PC-3 (cell line): ENCODE data around the gene KLF16. TPM values are rescaled to one million over a fixed set of nuclear protein-coding genes. Genes with fewer than 3 reads are reported as not detected.

Experiments used
- ATAC-seq: fragments of 200-7000 bp; cut with Tn5 transposase; 2 replicates; pipeline ENCODE4 v1.9.1; 2020; ENCODE audit warnings: mild to moderate bottlenecking, moderate library complexity
- BruUV-seq: library from RNA; stranded (reverse); fragments of 400-500 nt; replicated peaks from 2 replicates; lab custom pipeline; 2021; lab: Mats Ljungman, UMichigan
- CTCF ChIA-PET: fragments of 300-600 bp; sonication (Branson Sonifier 250); formaldehyde crosslinking; loops from one replicate; lab custom pipeline; 2022; ENCODE audit warnings: antibody characterized with exemption; lab: Charles Lee
- POLR2A ChIA-PET: fragments of 300-600 bp; sonication (Branson Sonifier 250); formaldehyde crosslinking; loops from one replicate; lab custom pipeline; 2022; ENCODE audit warnings: antibody characterized with exemption; ENCODE audit not compliant: unreplicated experiment; lab: Charles Lee
- DNase-seq: peaks from one replicate; pipeline ENCODE4 v3.0.0-alpha.2; 2015
- H2AFZ ChIP-seq: fragments of 300-600 bp; sonication (generic); 2 replicates; pipeline ENCODE4 v1.6.0; 2016; ENCODE audit warnings: antibody characterized with exemption, low read length
- H3F3A ChIP-seq: fragments of 300-600 bp; sonication (generic); one replicate; pipeline ENCODE4 v1.6.0; 2017; ENCODE audit warnings: antibody characterized with exemption, low read length, control low read depth, mild to moderate bottlenecking; ENCODE audit not compliant: unreplicated experiment
- H3K27ac ChIP-seq: fragments of 300-600 bp; sonication (generic); 2 replicates; pipeline ENCODE4 v1.5.1; 2016; ENCODE audit warnings: mild to moderate bottlenecking, low read length
- H3K27me3 ChIP-seq: fragments of 300-600 bp; sonication (generic); 2 replicates; pipeline ENCODE4 v1.6.1; 2016; ENCODE audit warnings: low read length, mixed read lengths
- H3K36me3 ChIP-seq: fragments of 300-600 bp; sonication (generic); 2 replicates; pipeline ENCODE4 v1.6.1; 2016; ENCODE audit warnings: low read depth, mixed run types, low read length, mixed read lengths
- H3K4me1 ChIP-seq: fragments of 300-600 bp; sonication (generic); 2 replicates; pipeline ENCODE4 v1.5.1; 2016; ENCODE audit warnings: low read length; ENCODE audit not compliant: insufficient read depth
- H3K4me2 ChIP-seq: fragments of 300-600 bp; sonication (generic); 2 replicates; pipeline ENCODE4 v1.6.0; 2016; ENCODE audit warnings: low read length
- H3K4me3 ChIP-seq: fragments of 300-600 bp; sonication (generic); 2 replicates; pipeline ENCODE4 v1.5.1; 2016; ENCODE audit warnings: mild to moderate bottlenecking, low read length, mixed read lengths
- H3K79me2 ChIP-seq: fragments of 300-600 bp; sonication (generic); 2 replicates; pipeline ENCODE4 v1.6.1; 2017; ENCODE audit warnings: low read length, mixed read lengths
- H3K9ac ChIP-seq: fragments of 300-600 bp; sonication (generic); 2 replicates; pipeline ENCODE4 v1.6.0; 2016; ENCODE audit warnings: mild to moderate bottlenecking, low read length
- H3K9me2 ChIP-seq: fragments of 300-600 bp; sonication (generic); replicated peaks from 2 replicates; pipeline ENCODE4 v1.6.1; 2016; ENCODE audit warnings: mixed run types, low read length, mixed read lengths
- H3K9me3 ChIP-seq: fragments of 300-600 bp; sonication (generic); 2 replicates; pipeline ENCODE4 v1.6.1; 2016; ENCODE audit warnings: low read length, mixed read lengths
- H4K20me1 ChIP-seq: fragments of 300-600 bp; sonication (generic); 2 replicates; pipeline ENCODE4 v1.6.1; 2016; ENCODE audit warnings: low read length, mixed read lengths
- EZH2 ChIP-seq: fragments of 300-600 bp; sonication (generic); IDR thresholded peaks from one replicate; pipeline ENCODE4 v1.6.1; 2017; ENCODE audit warnings: antibody characterized with exemption, mild to moderate bottlenecking, low read length; ENCODE audit not compliant: unreplicated experiment
- EZH2phosphoT487 ChIP-seq: fragments of 300-600 bp; sonication (generic); IDR thresholded peaks from 2 replicates; pipeline ENCODE4 v1.6.1; 2018; ENCODE audit warnings: mild to moderate bottlenecking, antibody characterized with exemption, low read length, borderline replicate concordance
- intact Hi-C: fragments of 100-400 bp; cut with micrococcal nuclease; formaldehyde crosslinking; loops from 2 replicates; pipeline ENCODE4 v1.9.0; 2023
- microRNA-seq: library from miRNA; unstranded; fragments of <30 nt; microRNA quantifications from one replicate; pipeline ENCODE4 v1.1.0, GENCODE V29; 2020; ENCODE audit not compliant: unreplicated experiment
- total RNA-seq: library from RNA; depleted of rRNA; stranded (reverse); fragments of >200 nt; gene quantifications from 2 replicates; pipeline ENCODE4 v1.2.3, GENCODE V29; 2014; rRNA removed
- TF ChIP-seq, protein P1 (sequence below): fragments of 300-600 bp; sonication (generic); conservative IDR thresholded peaks from 2 replicates; pipeline ENCODE4 v1.5.1; 2017; ENCODE audit warnings: antibody characterized with exemption, low read depth, mild to moderate bottlenecking, low read length

The KLF16 gene
- total RNA-seq, 1 experiment from 2014 or later: 15.1 TPM

- TF ChIP-seq, protein P1, sequence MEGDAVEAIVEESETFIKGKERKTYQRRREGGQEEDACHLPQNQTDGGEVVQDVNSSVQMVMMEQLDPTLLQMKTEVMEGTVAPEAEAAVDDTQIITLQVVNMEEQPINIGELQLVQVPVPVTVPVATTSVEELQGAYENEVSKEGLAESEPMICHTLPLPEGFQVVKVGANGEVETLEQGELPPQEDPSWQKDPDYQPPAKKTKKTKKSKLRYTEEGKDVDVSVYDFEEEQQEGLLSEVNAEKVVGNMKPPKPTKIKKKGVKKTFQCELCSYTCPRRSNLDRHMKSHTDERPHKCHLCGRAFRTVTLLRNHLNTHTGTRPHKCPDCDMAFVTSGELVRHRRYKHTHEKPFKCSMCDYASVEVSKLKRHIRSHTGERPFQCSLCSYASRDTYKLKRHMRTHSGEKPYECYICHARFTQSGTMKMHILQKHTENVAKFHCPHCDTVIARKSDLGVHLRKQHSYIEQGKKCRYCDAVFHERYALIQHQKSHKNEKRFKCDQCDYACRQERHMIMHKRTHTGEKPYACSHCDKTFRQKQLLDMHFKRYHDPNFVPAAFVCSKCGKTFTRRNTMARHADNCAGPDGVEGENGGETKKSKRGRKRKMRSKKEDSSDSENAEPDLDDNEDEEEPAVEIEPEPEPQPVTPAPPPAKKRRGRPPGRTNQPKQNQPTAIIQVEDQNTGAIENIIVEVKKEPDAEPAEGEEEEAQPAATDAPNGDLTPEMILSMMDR: no peak
- TF ChIP-seq EZH2phosphoT487 (no peak), EZH2 (no peak)
Observed at GRCh38 chr19:1804858-1805257, 58.5 kb downstream of the KLF16 start.

More at GRCh38 chr19:1804858-1805257, 58.5 kb downstream of the KLF16 start:
- no peak for ATAC-seq
- Histone ChIP-seq H3K4me3 (no peak overlapping the region), H3K27me3 (no peaks in the 10 kb centered on the region), H3K9ac (no peak overlapping the region), H3K9me3 (no peaks in the 10 kb centered on the region), H3K27ac (no peak overlapping the region), H3K36me3 (no peaks in the 10 kb centered on the region), H2AFZ (no peak overlapping the region), H4K20me1 (no peaks in the 10 kb centered on the region), H3K79me2 (no peaks in the 10 kb centered on the region), H3K4me2 (no peak overlapping the region), H3F3A (no peaks in the 10 kb centered on the region), H3K9me2 (no peaks in the 10 kb centered on the region), H3K4me1 (no peaks in the 10 kb centered on the region)
- intact Hi-C loops: no loop called here
- ChIA-PET CTCF (no interaction called here), POLR2A (no interaction called here)
- no TSS peak for BruUV-seq
- DNase-seq: no peak

Small RNAs within 50 kb of the gene (microRNA-seq; reads per million reads assigned to microRNA genes)
- 2.0 reads per million for gene MIR1909

Other genes with a start within 250 kb of the KLF16 start
- 147 and 196 TPM in 2 replicates for gene TCF3, start 211.0 kb downstream of the KLF16 start, total RNA-seq
- 1.4 and 2.0 TPM in 2 replicates for gene ONECUT3, start 110.1 kb downstream of the KLF16 start, total RNA-seq
- gene ATP8B3, start 51.3 kb downstream of the KLF16 start, total RNA-seq: 3.9 and 4.2 TPM in 2 replicates
- 21.4 and 24.3 TPM in 2 replicates for gene REXO1, start 15.1 kb downstream of the KLF16 start, total RNA-seq
- gene ABHD17A, start 21.9 kb upstream of the KLF16 start, total RNA-seq: 101 and 102 TPM in 2 replicates
- gene ADAT3, start 41.8 kb upstream of the KLF16 start, total RNA-seq: 8.4 and 10.3 TPM in 2 replicates
- 61.5 and 73.7 TPM in 2 replicates for gene SCAMP4, start 41.8 kb upstream of the KLF16 start, total RNA-seq
- gene CSNK1G2, start 77.6 kb upstream of the KLF16 start, total RNA-seq: 83.6 and 106 TPM in 2 replicates
- gene BTBD2, start 152.1 kb upstream of the KLF16 start, total RNA-seq: 72.0 and 94.0 TPM in 2 replicates
- 95.4 and 96.8 TPM in 2 replicates for gene MKNK2, start 187.7 kb upstream of the KLF16 start, total RNA-seq
- 15.1 and 24.8 TPM in 2 replicates for gene MOB3A, start 232.7 kb upstream of the KLF16 start, total RNA-seq
- 1.0 and 3.6 TPM in 2 replicates for gene IZUMO4, start 233.3 kb upstream of the KLF16 start, total RNA-seq